GM19438 (cell line): Measurements from ENCODE around the gene PSMA6.

Experiments
- ATAC-seq: cut with Tn5 transposase; IDR thresholded peaks from one replicate; pipeline ENCODE4 v1.9.1; 2021; ENCODE audit warnings: low read depth; ENCODE audit not compliant: unreplicated experiment

PSMA6 gene

GRCh38 chr14:35362911-35363374 is 70.8 kb downstream of the PSMA6 start:
- no peak for ATAC-seq

GRCh38 chr14:35365130-35366055 is 73.2 kb downstream of the PSMA6 start:
- no peak for ATAC-seq

- no peak for ATAC-seq
Measured at GRCh38 chr14:35366056-35366451, 73.9 kb downstream of the PSMA6 start.

DNA sequence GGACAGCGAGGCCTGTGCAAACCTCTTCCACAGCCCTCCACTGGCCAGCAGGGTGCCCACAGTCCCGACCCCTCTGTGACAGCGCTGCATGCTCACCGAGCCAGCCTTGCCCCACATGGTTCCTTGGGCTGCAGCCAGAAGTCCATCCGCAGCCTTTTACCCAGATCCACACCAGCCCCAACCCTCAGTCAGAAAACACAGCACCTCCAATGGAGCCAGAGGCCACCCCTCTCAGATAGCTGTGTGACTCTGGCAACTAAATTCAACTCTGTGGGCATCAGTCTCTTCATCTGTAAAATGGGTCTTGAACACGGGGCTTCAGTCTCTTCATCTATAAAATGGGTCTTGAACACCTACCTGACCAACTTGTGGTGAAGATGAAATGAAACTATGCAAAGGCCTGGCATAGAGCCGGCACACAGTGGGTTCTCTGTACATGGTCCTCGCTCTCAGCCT is 74.4 kb downstream of the PSMA6 start:
- no peak for ATAC-seq

GRCh38 chr14:35367056-35367372 is 74.8 kb downstream of the PSMA6 start:
- ATAC-seq: no peak
